DOHH2 (cell line): ENCODE results near the gene STAG1.

Experiments
- CTCF ChIP-seq: fragments of 200-600 bp; sonication (generic); IDR thresholded peaks from one replicate; pipeline ENCODE4 v1.5.1; 2014; ENCODE audit warnings: antibody characterized with exemption, mild to moderate bottlenecking, low read depth, low read length; ENCODE audit not compliant: poor library complexity, severe bottlenecking
- EZH2phosphoT487 ChIP-seq: fragments of 200-600 bp; sonication (generic); IDR thresholded peaks from 2 replicates; pipeline ENCODE4 v1.6.1; 2017; ENCODE audit warnings: borderline replicate concordance, mild to moderate bottlenecking, antibody characterized with exemption, low read length, moderate library complexity, mixed read lengths

- TF ChIP-seq CTCF: no peak
- TF ChIP-seq EZH2phosphoT487: no peak
Measured at GRCh38 chr3:136518102-136518501, 234.1 kb downstream of the STAG1 start.
